GM15510 (cell line): ENCODE measurements around the gene TMEM120B.

ENCODE experiments used
- POLR2A ChIP-seq: IDR thresholded peaks from 3 replicates; pipeline ENCODE4 v1.6.1; 2011; ENCODE audit warnings: borderline replicate concordance; ENCODE audit not compliant: insufficient read length; ENCODE audit errors: extremely low read depth

Gene TMEM120B

DNA sequence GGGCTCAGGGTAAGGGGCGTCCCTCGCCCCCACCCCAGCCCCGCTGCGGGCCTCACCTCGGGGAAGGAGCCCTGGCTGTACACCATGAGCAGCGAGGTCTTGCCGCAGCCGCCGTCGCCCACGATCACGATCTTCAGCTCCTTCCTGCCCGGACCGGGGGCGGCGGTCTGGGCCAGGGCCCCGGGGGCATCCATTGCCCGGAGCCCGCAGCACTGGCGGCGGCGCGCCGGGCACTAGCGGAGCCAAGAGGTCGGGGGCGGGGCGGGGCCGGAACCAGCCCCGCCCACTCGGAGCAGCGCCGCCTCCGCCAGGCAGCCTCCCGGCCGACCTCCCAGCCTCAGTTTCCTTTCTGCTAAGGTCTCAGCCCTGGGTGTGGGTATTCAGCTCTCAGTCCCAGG, 80.9 kb downstream of the TMEM120B start, which contains the start of gene RHOF:
TSS of gene RHOF (minus strand) at position 249 of the 398 bp plus-strand sequence. CDS start at position 194, 55 bp downstream.
- peak; percentile 75 for TF ChIP-seq POLR2A

DNA sequence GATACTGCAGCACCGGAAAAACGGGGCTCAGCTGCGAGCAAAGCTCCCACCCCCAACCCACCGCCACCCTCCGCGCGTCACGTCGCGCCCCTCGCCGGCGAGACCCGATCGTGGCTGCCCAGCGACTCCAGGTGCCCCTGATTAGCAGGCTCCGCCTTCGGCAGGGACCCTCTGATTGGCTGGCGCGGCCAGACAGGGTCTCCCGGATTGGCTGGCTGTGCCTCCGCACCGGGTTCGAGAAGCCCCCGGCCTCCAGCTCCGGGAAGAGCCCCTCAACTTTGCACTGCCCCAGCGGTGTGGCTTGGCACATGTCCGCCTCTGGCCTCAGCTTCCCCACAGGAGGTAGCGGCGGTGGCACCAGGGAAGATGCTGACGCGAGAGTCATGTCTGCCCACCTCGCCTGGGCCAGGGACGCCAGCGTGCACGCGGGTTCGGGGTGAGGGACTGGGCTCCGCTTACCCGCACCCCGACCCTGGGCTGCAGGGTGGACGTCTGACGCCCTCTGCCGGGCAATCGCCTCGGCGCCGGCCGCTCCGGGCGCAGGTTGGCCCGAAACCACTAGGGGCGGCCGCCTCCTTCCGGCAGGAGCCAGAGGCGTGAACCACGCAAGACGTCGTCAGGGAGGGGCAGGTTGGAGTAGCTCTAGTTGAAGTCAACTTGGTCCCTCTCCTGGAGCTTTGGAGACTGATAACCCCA, 81.4 kb downstream of the TMEM120B start:
- peak; percentile 29 for TF ChIP-seq POLR2A

DNA sequence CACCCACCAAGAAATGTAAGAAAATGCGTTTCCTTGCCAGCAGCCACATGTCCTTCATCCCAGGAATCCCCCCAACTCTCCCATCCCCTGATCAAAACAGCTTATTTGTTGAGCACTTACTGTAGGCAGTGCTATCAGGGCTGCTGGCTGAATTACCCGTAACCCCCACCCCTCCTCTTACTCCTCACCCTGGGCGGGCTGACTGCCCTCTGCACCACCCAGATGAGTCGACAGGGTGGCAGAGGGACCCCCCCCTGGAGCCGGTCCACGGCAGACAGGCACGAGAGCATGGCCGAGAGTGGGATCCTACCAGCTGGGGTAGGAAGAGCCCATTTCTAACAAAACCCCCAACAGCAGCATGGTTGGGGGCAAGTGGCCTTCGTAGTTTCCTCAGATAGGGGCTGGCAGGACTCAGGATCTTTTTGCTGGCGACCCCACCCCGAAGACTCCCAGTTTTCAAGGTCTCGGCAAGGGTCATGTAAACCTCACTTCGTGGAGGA, 82.0 kb downstream of the TMEM120B start:
- no peak for TF ChIP-seq POLR2A

DNA sequence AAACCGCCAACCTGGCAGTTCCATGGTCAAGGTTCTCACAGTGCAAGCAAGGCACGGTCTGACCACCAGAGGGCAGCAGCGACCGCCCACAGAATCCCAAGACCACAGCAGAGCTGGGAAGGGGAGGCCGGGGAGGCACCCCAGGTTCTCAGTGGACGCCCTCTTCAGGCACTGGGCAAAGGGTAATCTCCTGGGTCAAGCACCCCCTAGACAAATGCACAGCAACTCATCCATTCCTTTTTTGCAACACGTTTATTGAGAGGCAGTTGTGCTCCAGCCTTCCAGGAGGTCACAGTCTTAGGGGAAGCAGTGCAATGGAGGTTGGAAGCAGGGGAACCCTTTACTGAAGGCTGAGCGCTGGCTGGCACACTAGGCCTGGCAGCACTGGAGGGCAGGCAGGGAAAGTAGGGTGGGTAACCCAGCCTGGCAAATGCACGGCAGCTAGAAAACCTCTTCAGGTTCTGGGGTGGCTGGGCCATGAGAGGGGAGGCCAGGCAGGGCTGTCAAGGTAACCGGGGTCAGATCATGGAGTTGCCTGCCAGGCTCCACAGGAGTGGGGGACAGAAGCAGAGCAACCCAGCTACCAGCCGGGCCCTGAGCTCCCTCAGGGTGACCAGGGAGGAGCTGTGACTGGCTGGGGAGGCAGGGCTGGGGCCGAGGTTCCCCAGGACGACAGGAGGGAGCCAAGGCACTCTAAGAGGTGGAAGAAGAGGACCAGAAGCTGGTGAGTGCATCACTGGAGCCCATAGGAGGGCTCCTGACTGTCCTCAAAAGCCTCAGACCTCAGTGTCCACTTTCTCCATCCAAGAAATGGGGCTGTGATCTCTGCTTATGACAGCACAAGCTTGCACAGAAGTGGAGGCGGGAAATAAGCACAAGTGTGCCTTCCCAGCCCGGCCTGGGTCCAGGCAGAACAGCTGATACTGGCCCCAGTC, 82.7 kb downstream of the TMEM120B start:
- TF ChIP-seq POLR2A = no peak

DNA sequence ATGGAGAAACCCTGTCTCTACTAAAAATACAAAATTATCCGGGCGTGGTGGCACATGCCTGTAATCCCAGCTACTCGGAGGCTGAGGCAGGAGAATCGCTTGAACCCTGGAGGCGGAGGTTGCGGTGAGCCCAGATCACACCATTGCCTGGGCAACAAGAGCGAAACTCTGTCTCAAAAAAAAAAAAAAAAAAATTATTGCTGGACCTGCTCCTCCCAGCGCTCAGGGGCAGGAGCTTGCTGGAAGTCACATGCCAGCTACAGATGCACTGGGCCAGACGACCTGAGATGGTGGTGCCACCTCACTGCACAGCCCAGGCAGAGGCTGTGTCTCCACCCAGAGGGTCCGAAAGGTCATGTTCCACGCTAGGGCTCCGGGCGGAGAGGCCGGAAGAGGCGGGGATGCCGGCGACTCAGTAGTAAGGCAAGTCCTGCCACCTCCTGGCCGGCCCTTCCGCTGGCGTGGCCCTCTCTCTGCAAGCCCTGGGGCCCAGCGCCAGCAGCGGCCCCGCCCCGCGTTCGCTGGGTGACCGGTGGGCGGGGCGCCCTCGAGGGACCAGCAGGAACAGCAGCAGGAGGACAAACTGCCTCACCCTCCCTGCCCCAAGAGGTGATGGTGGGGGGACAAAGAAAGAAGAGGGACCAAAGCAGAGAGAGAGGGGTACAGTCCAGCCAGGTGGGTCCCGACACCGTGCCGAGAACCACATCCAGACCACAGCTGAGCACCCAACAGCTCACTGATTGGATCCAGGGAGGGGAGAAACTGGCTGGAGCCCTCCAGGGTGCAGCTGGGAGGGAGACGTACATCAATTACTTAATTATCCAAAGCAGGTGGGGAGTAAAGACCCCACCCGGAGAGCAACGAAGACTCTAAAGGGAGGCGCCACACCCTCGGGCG, 84.6 kb downstream of the TMEM120B start:
- no peak for TF ChIP-seq POLR2A

DNA sequence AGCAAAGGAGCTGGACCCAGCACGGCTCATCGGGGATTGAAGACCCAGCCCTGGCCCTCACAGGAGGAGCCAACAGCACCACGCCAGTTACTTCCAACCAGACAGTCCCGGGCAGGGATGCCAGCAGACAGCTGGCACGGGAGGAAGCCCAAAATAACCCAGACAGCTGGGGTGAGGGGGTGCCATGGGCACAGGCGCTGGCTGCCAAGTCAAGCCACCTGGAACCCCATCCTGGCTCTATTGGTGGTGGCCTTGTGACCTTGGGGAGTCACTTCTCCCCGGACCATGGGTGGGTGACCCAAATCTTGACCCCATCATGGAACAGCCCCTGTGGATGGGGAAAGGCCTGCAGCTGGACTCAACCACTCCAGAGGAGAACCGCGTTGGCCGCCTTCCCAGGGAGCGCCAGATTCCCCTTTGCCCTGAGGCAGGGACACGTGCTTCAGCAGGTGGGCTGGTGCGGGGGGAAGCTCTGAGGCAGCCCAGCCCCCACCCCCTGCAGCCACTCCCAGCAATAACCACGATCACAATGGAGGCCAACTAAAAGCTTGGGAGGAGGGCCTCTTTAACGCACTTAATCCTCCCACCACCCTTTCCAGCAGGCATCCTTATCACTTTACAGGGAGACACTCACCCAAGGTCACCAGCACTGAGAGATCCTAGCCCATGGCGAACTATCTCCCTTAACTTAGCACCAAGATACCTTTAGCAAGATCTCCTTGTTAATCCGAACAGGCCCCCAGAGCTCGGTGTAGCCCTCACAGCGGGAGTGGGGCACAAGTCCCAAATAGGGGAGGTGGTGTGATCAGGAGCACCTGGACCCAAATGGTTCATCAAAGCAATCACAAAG, 85.6 kb downstream of the TMEM120B start:
- TF ChIP-seq POLR2A = no peak

DNA sequence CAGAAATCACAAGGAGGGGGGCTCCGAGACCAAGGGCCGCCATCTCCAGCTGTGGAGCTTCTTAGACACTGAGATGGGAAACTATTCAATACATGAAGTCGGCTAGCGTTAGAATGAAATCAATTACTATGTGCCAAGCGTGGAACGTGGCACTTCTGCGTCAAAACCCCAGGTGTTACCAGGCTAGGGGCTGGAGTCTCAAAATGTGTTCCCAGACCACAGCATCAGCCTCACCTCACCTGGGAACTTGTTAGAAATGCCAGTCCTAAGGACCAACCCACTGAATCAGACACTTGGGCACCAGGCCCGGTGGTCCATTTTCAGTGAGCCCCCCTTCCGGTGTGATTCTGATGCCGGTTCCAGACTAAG, 86.2 kb downstream of the TMEM120B start:
- TF ChIP-seq POLR2A = no peak

DNA sequence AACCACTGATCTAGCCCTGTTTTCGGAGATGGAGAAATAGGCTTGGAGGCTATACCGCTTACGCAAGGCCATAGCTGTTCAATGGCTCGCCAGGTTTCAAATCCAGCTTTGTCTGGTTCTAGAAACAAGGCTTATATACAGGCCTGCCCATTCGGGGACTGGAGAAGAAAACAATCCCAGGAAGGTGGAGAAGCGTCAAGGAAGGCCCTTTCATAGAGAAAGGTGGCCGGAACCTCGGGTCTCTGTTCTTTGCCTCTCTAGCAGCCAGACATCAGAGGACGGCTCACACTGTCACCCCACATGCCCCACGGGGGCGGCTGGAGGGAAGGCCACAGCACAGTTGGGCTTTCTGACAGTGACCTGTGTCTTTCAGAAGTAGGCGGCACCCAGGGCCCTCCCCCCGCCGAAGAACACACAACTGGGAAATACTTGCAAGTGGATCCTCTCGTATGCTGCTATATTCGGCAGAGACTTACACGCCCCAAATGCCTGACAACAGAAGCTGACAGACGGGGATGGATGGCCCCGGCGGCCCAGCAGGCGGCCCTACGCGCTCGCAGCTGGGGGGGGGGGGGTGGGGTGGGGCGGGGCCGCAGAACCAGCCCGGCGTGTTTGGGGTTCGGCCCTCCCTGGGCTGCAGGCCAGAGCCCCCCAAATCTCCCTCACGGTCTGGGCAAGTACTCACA, 86.7 kb downstream of the TMEM120B start:
- TF ChIP-seq POLR2A = no peak

DNA sequence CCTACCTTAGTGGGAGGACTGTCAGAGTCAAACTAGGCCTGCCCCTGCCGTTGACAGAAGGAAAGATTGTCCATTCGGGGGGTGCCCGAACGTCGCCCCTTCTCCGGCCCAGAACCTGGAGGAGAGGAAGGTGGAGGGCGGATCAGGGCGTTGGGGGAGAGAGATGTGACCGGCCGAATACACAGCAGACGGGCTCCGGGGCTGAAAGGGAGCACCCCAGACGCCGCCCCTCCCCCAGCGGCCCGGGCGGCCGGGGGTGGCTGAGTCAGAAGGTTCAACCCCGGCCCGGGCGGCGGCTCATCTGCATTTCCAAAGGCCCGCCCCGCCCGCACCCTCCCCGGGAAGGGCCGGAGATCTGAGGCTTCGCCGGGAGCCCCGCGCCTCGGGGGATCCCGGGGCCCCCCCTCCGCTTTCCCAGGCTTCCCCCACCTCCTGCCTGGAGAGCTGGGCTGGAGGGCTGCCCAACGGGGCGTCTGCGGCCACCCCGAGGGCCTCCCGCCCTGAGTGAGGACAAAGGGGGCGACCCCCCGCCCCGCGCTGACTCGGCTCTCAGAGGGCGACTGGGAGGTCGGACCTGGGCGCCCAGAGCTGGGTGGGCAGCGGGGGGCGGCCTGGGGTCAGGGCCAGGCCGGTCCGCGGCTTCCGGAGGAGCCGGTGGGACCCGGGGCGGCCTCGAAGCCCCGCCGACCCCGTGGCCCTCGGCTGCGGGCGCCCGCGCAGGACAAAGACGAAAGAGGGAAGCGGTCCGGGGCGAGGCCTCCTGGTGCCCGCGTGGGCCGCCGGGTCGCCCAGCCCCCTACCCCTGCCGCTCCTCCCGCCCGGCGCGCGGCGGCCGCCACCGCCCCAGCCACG, 87.5 kb downstream of the TMEM120B start:
- TF ChIP-seq POLR2A = peak; percentile 36

DNA sequence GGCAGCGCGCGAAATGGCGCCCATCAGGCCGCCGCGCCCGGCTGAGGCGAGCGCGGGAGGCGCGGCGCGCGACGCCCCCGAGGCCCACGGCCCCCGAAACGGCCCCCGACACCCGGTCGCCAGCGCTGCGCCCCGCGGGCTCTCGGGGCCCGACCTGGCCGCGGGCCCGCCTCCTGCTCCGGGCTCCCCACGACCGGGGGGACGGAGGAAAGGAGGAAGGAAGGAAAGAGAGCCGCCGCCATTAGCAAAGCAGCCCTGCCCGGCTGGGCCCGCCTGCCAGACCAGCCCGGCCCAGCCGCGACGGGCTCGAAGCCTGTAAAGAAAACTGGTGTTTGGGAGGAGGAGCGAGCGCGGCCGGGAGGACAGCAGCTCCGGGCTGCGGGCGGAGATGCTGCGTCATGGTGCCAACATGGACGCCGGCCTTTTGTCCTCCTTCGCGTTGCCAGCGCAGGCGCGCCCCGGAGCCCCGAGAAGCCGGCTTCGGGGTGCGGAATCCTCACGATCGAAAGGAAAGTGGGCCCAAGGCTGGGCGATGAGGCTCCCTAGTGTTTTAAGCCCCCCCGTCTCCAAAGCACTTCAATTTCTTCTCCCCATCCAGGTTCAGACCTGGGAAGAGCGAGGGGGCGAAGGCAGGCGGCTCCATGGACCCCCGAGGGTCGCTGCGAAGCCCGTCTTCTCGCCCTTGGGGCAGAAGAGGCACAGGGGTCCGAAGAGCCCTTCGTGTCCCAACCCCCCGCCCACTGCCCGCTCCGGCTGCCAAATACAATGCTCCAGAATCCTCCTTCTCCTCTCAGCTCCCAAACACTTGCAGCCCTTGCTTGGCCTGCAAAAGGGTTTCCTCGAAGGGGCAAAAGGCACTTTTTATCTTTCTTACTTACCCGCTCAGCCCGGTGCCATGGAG, 88.4 kb downstream of the TMEM120B start:
- TF ChIP-seq POLR2A = peak; percentile 47
